Measurements from ENCODE around the gene AP1G2. TPM values are rescaled to one million over a fixed set of nuclear protein-coding genes. Genes with fewer than 3 reads are reported as not detected.

The AP1G2 gene
- total and polyA plus RNA-seq, 2 of the 13 experiments (the other 11 are each of a cell fraction or from before 2014, with no cell fraction given) = 96.9 to 611 TPM

GRCh38 chr14:23588884-23589598, 21.4 kb upstream of the AP1G2 start (continued):
- TF ChIP-seq ZHX2 (IDR thresholded peaks at IDR 0.05; ENCODE audit: low read depth) (peak; percentile 84), ZHX2 (CRISPR knock-in tag; IDR thresholded peaks at IDR 0.05; ENCODE audit: borderline replicate concordance) (no peak), TBL1XR1 (IDR thresholded peaks at IDR 0.05; ENCODE audit: borderline replicate concordance, low read length, partially characterized antibody) (peak; percentile 79), CCAR2 (optimal IDR thresholded peaks at IDR 0.05; ENCODE audit: low read depth, low read length) (peak; percentile 84), AKAP8 (CRISPR knock-in tag; IDR thresholded peaks at IDR 0.05) (peak; percentile 78; the same call in 1 of the 2 replicates)
